Right lobe of liver (tissue), 6 donors: ENCODE measurements around the gene FOXP1. TPM values are rescaled to one million over a fixed set of nuclear protein-coding genes. Genes with fewer than 3 reads are reported as not detected.
A peak's percentile ranks its signal among the peaks of the same experiment; 100 is the strongest.

ENCODE experiments used
- ATAC-seq, 4 donors: fragments of 200-7000 bp; cut with Tn5 transposase; one replicate each; pipeline ENCODE4 v1.9.1; 2020; ENCODE audit warnings: mild to moderate bottlenecking in 4 of 4, moderate library complexity in 4 of 4
- DNase-seq, 3 donors: peaks; one replicate each; pipeline ENCODE4 v3.0.0-alpha.2; 2020
- H3K27ac ChIP-seq, 3 donors: fragments of 200-600 bp; one replicate each; pipeline ENCODE4 v1.8.0; 2022
- H3K27me3 ChIP-seq, 2 donors: fragments of 200-600 bp; one replicate each; pipeline ENCODE4 v1.8.0; 2022
- H3K36me3 ChIP-seq, 4 donors: fragments of 200-600 bp; sonication (generic) in 1 of 4; one replicate each; pipeline versions ENCODE4 v1.5.1 to v1.8.0; 2017 to 2022; ENCODE audit warnings: control low read depth in 1 of 4
- H3K4me1 ChIP-seq, 4 donors: fragments of 200-600 bp; sonication (generic) in 1 of 4; one replicate each; pipeline versions ENCODE4 v1.5.1 to v1.8.0; 2017 to 2022; ENCODE audit warnings: control low read depth in 1 of 4
- H3K4me3 ChIP-seq, 3 donors: fragments of 200-600 bp; one replicate each; pipeline ENCODE4 v1.8.0; 2022
- H3K9me3 ChIP-seq, 4 donors: fragments of 200-600 bp; sonication (generic) in 1 of 4; one replicate each; pipeline versions ENCODE4 v1.5.1 to v1.8.0; 2017 to 2022; ENCODE audit warnings: control low read depth in 1 of 4
- CTCF ChIP-seq, 4 donors: fragments of 200-600 bp in 3 of 4; fragments of 450-650 bp in 1 of 4; IDR thresholded peaks; one replicate each; pipeline versions ENCODE4 v1.5.1 to v1.8.0; 2016 to 2022; ENCODE audit warnings: antibody characterized with exemption in 4 of 4, mild to moderate bottlenecking in 2 of 4
- POLR2A ChIP-seq: fragments of 450-650 bp; IDR thresholded peaks from one replicate; pipeline ENCODE4 v1.6.1; 2017; ENCODE audit warnings: antibody characterized with exemption, mild to moderate bottlenecking
- WGBS: methylation state at CpG from one replicate; pipeline ENCODE4 v1.1.6; 2018; ENCODE audit warnings: low coverage, low lambda C conversion rate; ENCODE audit not compliant: insufficient coverage; ENCODE audit errors: missing lambda C conversion rate; 5-methylcytosine and 5-hydroxymethylcytosine counted together
- intact Hi-C, 2 donors: fragments of 100-400 bp; cut with DNase I; formaldehyde crosslinking; loops; one replicate each; pipeline versions ENCODE4 v1.11.2 to v1.14.1; 2022
- total RNA-seq, 6 experiments: library from RNA; depleted of rRNA in 2 of 6; stranded (reverse); fragments of >200 nt in 2 of 6; fragmentation: NEBNext Ultra II Directional in 3 of 6; extraction: Animal tissue kit (Norgen Biotek cat#: 25700) in 3 of 6; gene quantifications; one replicate each; pipeline versions ENCODE4 v1.1.0 to v1.2.4, GENCODE V29; 2016 to 2023
- donor health status: DM: no; HTN: yes; CAD: no.
- donor health status: DM: no; HTN: no; CAD: no.
- donor health status: DM: no; HTN: no; CAD: no.
- donor health status: DM: no; HTN: yes; CAD: no.
- donor health status: DM: no; HTN: yes; CAD: no.

FOXP1 gene
- total RNA-seq, 6 experiments from 2014 or later, result 26.7 to 47.7 (median 35.2) TPM

- Histone ChIP-seq H3K9me3 (no peaks in the 10 kb centered on the region), H3K4me3 (no peak overlapping the region), H3K36me3 (no peaks in the 10 kb centered on the region), H3K4me1 (peaks cover 0 to 31% (median 7%) of the 10 kb centered on the region in 4 donors), H3K27ac (peak overlapping the region in 1 of 3 donors; percentile 56), H3K27me3 (no peaks in the 10 kb centered on the region)
- intact Hi-C loops, result no loop called here
- TF ChIP-seq POLR2A (no peak), CTCF (IDR thresholded peaks at IDR 0.05) (no peak)
- no peak for ATAC-seq
- WGBS, result 83% methylated on average over 12 of the region's 12 CpGs
- DNase-seq, result no peak
These were observed 181.8 kb downstream of the FOXP1 start for GRCh38 chr3:71401695-71402231.

- Histone ChIP-seq H3K27me3 (no peaks in the 10 kb centered on the region), H3K27ac (peak overlapping the region in 2 of 3 donors; percentile 51 to 56), H3K4me3 (no peak overlapping the region), H3K36me3 (no peaks in the 10 kb centered on the region), H3K4me1 (peaks cover 0 to 37% (median 9%) of the 10 kb centered on the region in 4 donors), H3K9me3 (no peaks in the 10 kb centered on the region)
- DNase-seq (no peak), ATAC-seq (peak; percentile 50 to 63 (median 54))
- intact Hi-C loops, result no loop called here
- no peak for TF ChIP-seq POLR2A
- TF ChIP-seq CTCF (IDR thresholded peaks at IDR 0.05), result no peak
- 27% methylated on average over 6 of the region's 6 CpGs for WGBS
These were observed 182.5 kb downstream of the FOXP1 start for GRCh38 chr3:71400986-71401451.

DNA sequence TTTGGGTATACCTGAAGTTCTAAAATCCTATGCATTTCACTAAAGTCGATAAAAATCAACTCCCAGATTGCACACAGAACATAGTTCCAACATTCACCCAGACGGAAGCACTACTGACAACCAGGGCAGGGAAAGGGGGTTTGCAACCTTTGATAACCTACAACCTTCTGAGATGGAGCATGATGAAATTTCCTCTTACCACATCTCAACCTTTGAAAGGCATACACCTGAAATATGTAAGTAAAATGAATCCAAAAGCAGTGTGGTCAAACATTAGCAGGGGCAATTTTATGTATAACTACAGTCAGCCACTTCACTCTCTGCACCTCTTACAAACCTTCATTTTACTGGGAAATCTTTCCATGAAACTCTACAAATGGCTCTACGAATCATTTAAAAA is 184.1 kb downstream of the FOXP1 start:
- 29% methylated on average over 3 of the region's 3 CpGs for WGBS
- ATAC-seq (peak in 3 of 4 donors; percentile 26 to 46 (median 44)), DNase-seq (no peak)
- TF ChIP-seq CTCF (IDR thresholded peaks at IDR 0.05) (no peak), POLR2A (no peak)
- peaks cover 0 to 38% (median 9%) of the 10 kb centered on the region in 4 donors for H3K4me1 ChIP-seq
- H3K27me3 ChIP-seq, result no peaks in the 10 kb centered on the region
- H3K4me3 ChIP-seq, result no peak overlapping the region
- peak overlapping the region in 1 of 3 donors; percentile 8 for H3K27ac ChIP-seq
- intact Hi-C loops, result no loop called here
- no peaks in the 10 kb centered on the region for H3K9me3 ChIP-seq
- H3K36me3 ChIP-seq, result no peaks in the 10 kb centered on the region

- WGBS, result 58% methylated on average over 4 of the region's 4 CpGs
- intact Hi-C loops, result no loop called here
- TF ChIP-seq POLR2A (no peak), CTCF (IDR thresholded peaks at IDR 0.05) (no peak)
These were observed 185.2 kb downstream of the FOXP1 start for GRCh38 chr3:71398157-71398836.

More at GRCh38 chr3:71398157-71398836, 185.2 kb downstream of the FOXP1 start:
- no peaks in the 10 kb centered on the region for H3K36me3 ChIP-seq
- DNase-seq, result no peak
- no peaks in the 10 kb centered on the region for H3K27me3 ChIP-seq
- H3K4me3 ChIP-seq, result no peak overlapping the region
- H3K9me3 ChIP-seq, result no peaks in the 10 kb centered on the region
- peaks cover 0 to 38% (median 9%) of the 10 kb centered on the region in 4 donors for H3K4me1 ChIP-seq
- no peak overlapping the region for H3K27ac ChIP-seq
- no peak for ATAC-seq
